Measurements from ENCODE around the gene C15orf62. TPM values are rescaled to one million over a fixed set of nuclear protein-coding genes. Genes with fewer than 3 reads are reported as not detected.

Gene C15orf62, protein sequence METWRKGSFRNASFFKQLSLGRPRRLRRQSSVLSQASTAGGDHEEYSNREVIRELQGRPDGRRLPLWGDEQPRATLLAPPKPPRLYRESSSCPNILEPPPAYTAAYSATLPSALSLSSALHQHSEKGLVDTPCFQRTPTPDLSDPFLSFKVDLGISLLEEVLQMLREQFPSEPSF
- total RNA-seq (1 to 10 TPM in 1 of 9 donors, under 1 TPM in 4, not detected in 4; 0.11 to 1.1 (median 0.46) TPM), polyA plus RNA-seq (under 1 TPM; 0.07 to 0.97 (median 0.27) TPM)
- long read RNA-seq, donor 1, partial matches to known transcripts: 0 of 7 reads
- long read RNA-seq, donor 1, other reads (novel, unspliced or antisense): 7 of 7 reads
- long read RNA-seq, donor 2, partial matches to known transcripts: 0 of 4 reads
- long read RNA-seq, donor 2, other reads (novel, unspliced or antisense): 0 of 4 reads
- long read RNA-seq, donor 3: 0 reads
- long read RNA-seq, donor 4: 0 reads
- long read RNA-seq, donor 5: 0 reads
- long read RNA-seq, donor 6: 0 reads
- long read RNA-seq, donor 7, partial matches to known transcripts: 0 of 1 reads
- long read RNA-seq, donor 7, other reads (novel, unspliced or antisense): 0 of 1 reads
- long read RNA-seq, donor 8: 0 reads
- long read RNA-seq, donor 9: 0 reads
- long read RNA-seq, donor 10: 0 reads

- Histone ChIP-seq H3K27ac (peak within 1 kb of the TSS in 3 of 5 donors; percentile 47 to 59 (median 57)), H3K4me1 (replicated peaks in 1 of 2) (peaks cover 30 to 36% of the 10 kb centered on the region in 2 donors), H3K4me3 (no peak within 1 kb of the TSS), H3K36me3 (replicated peaks in 1 of 2) (peaks cover 0 to 28% of the 10 kb centered on the region in 2 donors), H3K27me3 (no peaks in the 10 kb centered on the region), H3K9me3 (replicated peaks in 1 of 3) (no peaks in the 10 kb centered on the region)
- TF ChIP-seq CTCF (IDR thresholded peaks at IDR 0.05): no peak
- no peak for TF ChIP-seq POLR2A (IDR thresholded peaks at IDR 0.05)
- intact Hi-C loops (cut with DNase I): no loop called here
- peak; percentile 56 to 81 (median 73) for DNase-seq
- 38 to 55% (median 50%) methylated on average over 14 to 28 of the region's 28 CpGs for WGBS, 4 donors
These were observed at the start of gene C15orf62 for GRCh38 chr15:40769274-40770146. Gene C15orf62 (plus strand): TSS chr15:40769980. CDS start chr15:40770496, 516 bp downstream.

- intact Hi-C loops (cut with DNase I): no loop called here
- no peaks in the 10 kb centered on the region for H3K27me3 ChIP-seq
- 81 to 86% (median 84%) methylated on average over 1 of the region's 1 CpG for WGBS, 4 donors
These were observed 48.1 kb upstream of the C15orf62 start for GRCh38 chr15:40721701-40722100.

DNA sequence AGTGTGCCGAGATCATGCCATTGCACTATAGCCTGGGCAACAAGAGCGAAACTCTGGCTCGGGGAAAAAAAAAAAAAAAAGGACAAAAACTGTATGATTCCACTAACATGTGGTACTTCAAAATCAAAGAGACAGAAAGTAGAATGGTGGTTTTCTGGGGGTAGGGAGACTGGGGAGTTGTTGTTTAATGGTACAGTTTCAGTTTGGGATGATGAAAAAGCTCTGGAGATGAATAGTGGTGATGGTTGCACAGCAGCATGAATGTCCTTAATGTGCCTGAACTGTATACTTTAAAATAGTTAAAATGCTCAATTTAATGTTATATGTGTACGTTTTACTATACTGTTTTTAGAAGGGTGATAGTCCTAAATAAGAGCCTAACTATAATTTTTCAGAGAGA is 47.4 kb upstream of the C15orf62 start:
- no peak for TF ChIP-seq POLR2A (IDR thresholded peaks at IDR 0.05)
- no peak for TF ChIP-seq CTCF (IDR thresholded peaks at IDR 0.05)
- DNase-seq: no peak
- no peak overlapping the region for H3K27ac ChIP-seq
- no peaks in the 10 kb centered on the region for H3K27me3 ChIP-seq
- no peak overlapping the region for H3K4me3 ChIP-seq
- 89 to 92% (median 91%) methylated on average over 4 of the region's 4 CpGs for WGBS, 4 donors
- H3K4me1 ChIP-seq (replicated peaks in 1 of 2): no peaks in the 10 kb centered on the region
- no peaks in the 10 kb centered on the region for H3K36me3 ChIP-seq (replicated peaks in 1 of 2)
- intact Hi-C loops (cut with DNase I): no loop called here
- H3K9me3 ChIP-seq (replicated peaks in 1 of 3): no peaks in the 10 kb centered on the region

More at GRCh38 chr15:40721701-40722100, 48.1 kb upstream of the C15orf62 start:
- Histone ChIP-seq H3K27ac (no peak overlapping the region), H3K36me3 (replicated peaks in 1 of 2) (no peaks in the 10 kb centered on the region), H3K4me1 (replicated peaks in 1 of 2) (no peaks in the 10 kb centered on the region), H3K4me3 (no peak overlapping the region), H3K9me3 (replicated peaks in 1 of 3) (no peaks in the 10 kb centered on the region)
- no peak for DNase-seq
- TF ChIP-seq CTCF (IDR thresholded peaks at IDR 0.05): no peak
- no peak for TF ChIP-seq POLR2A (IDR thresholded peaks at IDR 0.05)

GRCh38 chr15:40722934-40723333 is 46.8 kb upstream of the C15orf62 start:
- Histone ChIP-seq H3K36me3 (replicated peaks in 1 of 2) (no peaks in the 10 kb centered on the region), H3K4me1 (replicated peaks in 1 of 2) (no peaks in the 10 kb centered on the region), H3K9me3 (replicated peaks in 1 of 3) (no peaks in the 10 kb centered on the region), H3K27me3 (no peaks in the 10 kb centered on the region), H3K4me3 (no peak overlapping the region), H3K27ac (no peak overlapping the region)
- 86 to 98% (median 92%) methylated on average over 2 of the region's 2 CpGs for WGBS, 4 donors
- intact Hi-C loops (cut with DNase I): no loop called here
- TF ChIP-seq CTCF (IDR thresholded peaks at IDR 0.05): no peak
- no peak for TF ChIP-seq POLR2A (IDR thresholded peaks at IDR 0.05)
- no peak for DNase-seq

Measured in adrenal gland (tissue), 19 donors.